H1 (cell line): ENCODE measurements around the gene CORO7. TPM values are rescaled to one million over a fixed set of nuclear protein-coding genes. Genes with fewer than 3 reads are reported as not detected.
A peak's percentile ranks its signal among the peaks of the same experiment; 100 is the strongest.

Experiments
- ATF2 ChIP-seq: IDR thresholded peaks from 2 replicates; pipeline ENCODE4 v1.6.1; 2012; ENCODE audit warnings: low read length, inconsistent platforms
- CHD2 ChIP-seq: IDR thresholded peaks from 2 replicates; pipeline ENCODE4 v1.6.1; 2012; ENCODE audit warnings: low read length, improper control_type of control experiment
- CHD7 ChIP-seq: fragments of 300-600 bp; sonication (generic); IDR thresholded peaks from 2 replicates; pipeline ENCODE4 v1.7.1; 2012; ENCODE audit warnings: low read length, moderate library complexity, mild to moderate bottlenecking, inconsistent platforms; ENCODE audit not compliant: insufficient replicate concordance
- EGR1 ChIP-seq: IDR thresholded peaks from 2 replicates; pipeline ENCODE4 v1.6.1; 2011; ENCODE audit warnings: low read depth, low read length, borderline replicate concordance
- JUN ChIP-seq: IDR thresholded peaks from 2 replicates; pipeline ENCODE4 v1.6.1; 2011; ENCODE audit warnings: low read depth, mild to moderate bottlenecking, improper control_type of control experiment, low read length
- KDM4A ChIP-seq: IDR thresholded peaks from one replicate; pipeline ENCODE4 v1.7.1; 2012; ENCODE audit warnings: low read depth, mild to moderate bottlenecking, moderate library complexity, low read length, inconsistent platforms; ENCODE audit not compliant: severe bottlenecking
- SUZ12 ChIP-seq: fragments of 200-600 bp; sonication (generic); IDR thresholded peaks from 2 replicates; pipeline ENCODE4 v1.6.1; 2012; ENCODE audit warnings: mild to moderate bottlenecking, inconsistent platforms, low read length, moderate library complexity, mixed read lengths
- YY1 ChIP-seq: IDR thresholded peaks from 2 replicates; pipeline ENCODE4 v1.6.1; 2011; ENCODE audit warnings: low read depth, mild to moderate bottlenecking, low read length
- polyA plus RNA-seq, 7 experiments: library from polyadenylated mRNA; depleted of rRNA in 3 of 7; stranded (reverse) in 5 of 7; unstranded in 2 of 7; fragments of >200 nt in 5 of 7; fragments of 200-250 nt in 2 of 7; gene quantifications; 1 replicate in 5 of 7; 2 replicates in 1 of 7; 4 replicates in 1 of 7; pipeline versions ENCODE4 v1.2.1 to v1.2.3, GENCODE V29; 2011 to 2013; ENCODE audit warnings: missing spikeins in 2 of 7, mixed read lengths in 2 of 7
- total RNA-seq: library from RNA; stranded (reverse); fragmentation: NEBNext Ultra II Directional; extraction: Animal tissue kit (Norgen Biotek cat#: 25700); gene quantifications from 2 replicates; pipeline ENCODE4 v1.2.1, GENCODE V29; 2021

The CORO7 gene
- total and polyA plus RNA-seq, 2 of the 8 experiments (the other 6 are each of a cell fraction or from before 2014, with no cell fraction given): 25.2 to 29.8 TPM

- TF ChIP-seq ATF2 (no peak), CHD2 (0 out of 2 replicates have a peak, but pooled peaks have one; percentile 20), JUN (no peak), CHD7 (no peak), SUZ12 (no peak), EGR1 (peak; percentile 98), YY1 (peak; percentile 24; the same call in 1 of the 2 replicates), KDM4A (no peak)
Observed at GRCh38 chr16:4392382-4393239, 23.8 kb downstream of the CORO7 start (continued).
